RWPE2 (cell line): ENCODE measurements around the gene CEP250.

Experiments used
- ATAC-seq: fragments of 200-7000 bp; cut with Tn5 transposase; 3 replicates; pipeline ENCODE4 v1.9.1; 2021; ENCODE audit warnings: low read depth
- DNase-seq: peaks from one replicate; pipeline ENCODE4 v3.0.0-alpha.2; 2020; ENCODE audit warnings: low spot score
- H3K27ac ChIP-seq: fragments of 450-650 bp; 2 replicates; pipeline ENCODE4 v1.5.1; 2017; ENCODE audit warnings: mild to moderate bottlenecking; ENCODE audit not compliant: poor library complexity, severe bottlenecking
- H3K27me3 ChIP-seq: fragments of 250-450 bp; sonication (Bioruptor Pico); 2 replicates; pipeline ENCODE4 v1.5.1; 2021; ENCODE audit warnings: mild to moderate bottlenecking, moderate library complexity; ENCODE audit not compliant: insufficient read depth, poor library complexity, severe bottlenecking
- H3K36me3 ChIP-seq: fragments of 250-450 bp; sonication (Bioruptor Pico); 2 replicates; pipeline ENCODE4 v1.5.1; 2020; ENCODE audit warnings: low read depth, mild to moderate bottlenecking, moderate library complexity
- H3K4me1 ChIP-seq: fragments of 250-450 bp; sonication (Bioruptor Pico); 2 replicates; pipeline ENCODE4 v1.5.1; 2021; ENCODE audit warnings: mild to moderate bottlenecking, moderate library complexity; ENCODE audit not compliant: insufficient read depth, poor library complexity, severe bottlenecking
- H3K4me3 ChIP-seq: fragments of 250-450 bp; sonication (Bioruptor Pico); 2 replicates; pipeline ENCODE4 v1.5.1; 2021; ENCODE audit warnings: mild to moderate bottlenecking, moderate library complexity; ENCODE audit not compliant: severe bottlenecking
- H3K9me3 ChIP-seq: fragments of 250-450 bp; sonication (Bioruptor Pico); 2 replicates; pipeline ENCODE4 v1.5.1; 2021; ENCODE audit warnings: mild to moderate bottlenecking, moderate library complexity; ENCODE audit not compliant: severe bottlenecking
- TF ChIP-seq, protein P1 (sequence below): fragments of 450-650 bp; IDR thresholded peaks from one replicate; pipeline ENCODE4 v1.5.1; 2017; ENCODE audit warnings: mild to moderate bottlenecking, moderate library complexity; ENCODE audit not compliant: poor library complexity, severe bottlenecking

CEP250 gene

DNA sequence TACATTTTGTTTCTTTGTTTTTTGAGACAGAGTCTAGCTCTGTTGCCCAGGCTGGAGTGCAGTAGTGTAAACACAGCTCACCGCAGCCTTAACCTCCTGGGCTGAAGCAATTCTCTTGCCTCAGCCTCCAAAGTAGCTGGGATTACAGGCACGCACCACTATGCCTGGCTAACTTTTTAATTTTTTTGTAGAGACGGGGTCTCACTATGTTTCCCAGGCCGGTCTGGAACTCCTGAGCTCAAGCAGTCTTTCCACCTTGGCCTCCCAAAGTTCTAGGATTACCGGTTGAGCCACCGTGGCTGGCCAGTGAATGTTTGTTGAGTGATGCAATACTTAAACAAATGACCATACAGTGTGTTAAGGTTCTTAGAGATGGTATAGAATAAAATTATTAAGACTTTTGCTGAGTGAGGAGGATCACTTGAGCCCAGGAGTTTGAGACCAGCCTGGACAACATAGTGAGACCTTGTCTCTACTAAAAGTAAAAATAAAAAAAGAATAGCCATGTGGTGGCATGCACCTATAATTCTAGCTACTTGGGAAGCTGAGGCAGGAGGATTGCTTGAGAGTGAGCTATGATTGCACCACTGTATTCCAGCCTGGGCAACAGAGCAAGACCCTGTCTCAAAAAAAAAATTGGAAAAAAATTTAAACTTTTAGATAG is 13.4 kb downstream of the CEP250 start:
- Histone ChIP-seq H3K4me3 (no peak overlapping the region), H3K9me3 (no peaks in the 10 kb centered on the region), H3K4me1 (peaks cover 4% of the 10 kb centered on the region), H3K36me3 (peaks cover 97% of the 10 kb centered on the region), H3K27ac (no peak overlapping the region), H3K27me3 (no peaks in the 10 kb centered on the region)
- DNase-seq (peak; percentile 37), ATAC-seq (no peak)
- TF ChIP-seq, protein P1, sequence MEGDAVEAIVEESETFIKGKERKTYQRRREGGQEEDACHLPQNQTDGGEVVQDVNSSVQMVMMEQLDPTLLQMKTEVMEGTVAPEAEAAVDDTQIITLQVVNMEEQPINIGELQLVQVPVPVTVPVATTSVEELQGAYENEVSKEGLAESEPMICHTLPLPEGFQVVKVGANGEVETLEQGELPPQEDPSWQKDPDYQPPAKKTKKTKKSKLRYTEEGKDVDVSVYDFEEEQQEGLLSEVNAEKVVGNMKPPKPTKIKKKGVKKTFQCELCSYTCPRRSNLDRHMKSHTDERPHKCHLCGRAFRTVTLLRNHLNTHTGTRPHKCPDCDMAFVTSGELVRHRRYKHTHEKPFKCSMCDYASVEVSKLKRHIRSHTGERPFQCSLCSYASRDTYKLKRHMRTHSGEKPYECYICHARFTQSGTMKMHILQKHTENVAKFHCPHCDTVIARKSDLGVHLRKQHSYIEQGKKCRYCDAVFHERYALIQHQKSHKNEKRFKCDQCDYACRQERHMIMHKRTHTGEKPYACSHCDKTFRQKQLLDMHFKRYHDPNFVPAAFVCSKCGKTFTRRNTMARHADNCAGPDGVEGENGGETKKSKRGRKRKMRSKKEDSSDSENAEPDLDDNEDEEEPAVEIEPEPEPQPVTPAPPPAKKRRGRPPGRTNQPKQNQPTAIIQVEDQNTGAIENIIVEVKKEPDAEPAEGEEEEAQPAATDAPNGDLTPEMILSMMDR, result no peak

DNA sequence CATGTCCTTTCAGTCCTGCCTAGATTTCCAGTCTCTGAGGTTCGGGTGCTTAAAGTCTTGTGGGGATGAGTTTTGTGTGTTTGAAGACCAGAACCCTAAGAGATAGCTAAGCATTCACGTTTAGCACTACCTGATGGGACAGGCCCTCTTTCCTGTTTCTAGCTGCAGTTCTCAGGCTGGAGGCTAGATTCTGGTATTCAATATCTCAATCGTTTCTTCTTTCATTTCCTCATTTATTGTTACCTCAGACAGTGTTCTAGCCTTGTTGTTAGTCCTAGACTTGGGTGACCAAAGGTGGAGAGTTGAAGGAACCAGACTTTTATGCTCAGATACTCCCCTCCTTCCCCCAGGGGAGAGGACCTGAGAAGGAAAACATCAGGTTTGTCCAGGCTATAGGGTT is 16.8 kb downstream of the CEP250 start:
- H3K4me1 ChIP-seq, result peaks cover 3% of the 10 kb centered on the region
- TF ChIP-seq, protein P1, result no peak
- H3K27ac ChIP-seq, result no peak overlapping the region
- no peaks in the 10 kb centered on the region for H3K27me3 ChIP-seq
- ATAC-seq, result no peak
- DNase-seq, result no peak
- no peaks in the 10 kb centered on the region for H3K9me3 ChIP-seq
- no peak overlapping the region for H3K4me3 ChIP-seq
- peaks cover 99% of the 10 kb centered on the region for H3K36me3 ChIP-seq

DNA sequence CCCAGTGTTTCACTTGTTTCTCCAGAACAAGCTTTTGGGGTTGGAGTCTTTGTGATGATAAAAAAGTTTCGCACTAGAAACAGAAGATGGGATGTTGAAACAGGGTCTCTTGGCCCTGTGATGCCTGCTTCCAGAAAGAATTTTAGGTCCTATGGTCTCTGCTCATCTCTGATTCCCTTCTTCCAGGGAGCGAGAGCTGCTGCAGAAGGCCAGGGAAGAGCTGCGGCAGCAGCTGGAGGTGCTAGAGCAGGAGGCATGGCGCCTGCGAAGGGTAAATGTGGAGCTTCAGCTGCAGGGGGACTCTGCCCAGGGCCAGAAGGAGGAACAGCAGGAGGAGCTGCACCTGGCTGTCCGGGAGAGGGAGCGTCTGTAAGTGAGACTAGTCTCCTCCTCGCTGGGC is 18.3 kb downstream of the CEP250 start:
- H3K9me3 ChIP-seq, result no peaks in the 10 kb centered on the region
- H3K4me1 ChIP-seq, result no peaks in the 10 kb centered on the region
- H3K4me3 ChIP-seq, result no peak overlapping the region
- ATAC-seq (no peak), DNase-seq (peak; percentile 72)
- peaks cover 100% of the 10 kb centered on the region for H3K36me3 ChIP-seq
- H3K27me3 ChIP-seq, result no peaks in the 10 kb centered on the region
- H3K27ac ChIP-seq, result no peak overlapping the region
- TF ChIP-seq, protein P1, result no peak

DNA sequence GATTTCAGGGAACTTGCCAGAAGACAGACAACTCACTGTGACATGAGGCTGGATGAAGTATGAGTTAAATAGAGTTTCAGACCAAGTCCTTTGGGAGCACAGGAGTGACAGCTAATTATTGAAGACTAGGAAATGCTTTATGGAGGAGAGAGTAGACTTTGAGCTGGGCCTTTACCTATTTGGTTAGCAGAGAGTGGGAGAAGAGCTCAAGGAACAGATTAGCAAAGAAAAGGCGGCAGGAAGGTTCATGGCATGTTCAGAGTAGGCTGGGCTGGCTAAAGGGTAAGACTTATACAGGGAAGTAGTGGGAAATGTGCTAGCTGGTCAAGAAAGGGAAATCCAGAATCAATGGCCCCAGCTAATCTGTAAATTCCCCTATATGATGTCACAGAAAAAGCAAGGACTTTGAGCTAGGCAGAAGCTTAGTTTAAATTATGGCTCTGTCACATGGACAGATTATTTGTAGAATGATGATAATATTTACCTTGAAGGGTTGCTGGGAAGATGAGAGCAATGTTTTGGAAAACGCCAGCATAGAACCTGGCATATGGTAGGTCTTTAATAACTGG is 19.0 kb downstream of the CEP250 start:
- peaks cover 100% of the 10 kb centered on the region for H3K36me3 ChIP-seq

DNA sequence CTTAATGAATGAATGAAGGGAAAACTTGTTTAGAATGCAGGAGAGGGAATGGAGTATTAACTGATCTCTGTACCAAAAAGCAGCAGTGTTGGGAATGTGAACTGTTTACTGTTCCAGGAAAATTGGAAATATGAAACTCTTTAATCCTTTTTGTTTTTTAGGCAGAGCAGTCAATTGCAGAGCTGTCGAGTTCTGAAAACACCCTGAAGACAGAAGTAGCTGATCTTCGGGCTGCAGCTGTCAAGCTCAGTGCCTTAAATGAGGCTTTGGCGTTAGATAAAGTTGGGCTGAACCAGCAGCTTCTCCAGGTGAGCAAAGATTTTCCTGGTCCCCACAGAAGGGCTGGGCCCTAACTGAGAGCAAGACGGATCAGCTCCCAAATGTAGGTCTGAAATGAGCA is 20.9 kb downstream of the CEP250 start:
- H3K27ac ChIP-seq, result no peak overlapping the region

More for the DNA sequence above, 19.0 kb downstream of the CEP250 start:
- no peak overlapping the region for H3K27ac ChIP-seq
- H3K4me1 ChIP-seq, result no peaks in the 10 kb centered on the region
- no peak for ATAC-seq
- H3K4me3 ChIP-seq, result no peak overlapping the region
- H3K9me3 ChIP-seq, result no peaks in the 10 kb centered on the region
- TF ChIP-seq, protein P1, result no peak
- no peaks in the 10 kb centered on the region for H3K27me3 ChIP-seq
- DNase-seq, result no peak

More for the DNA sequence above, 20.9 kb downstream of the CEP250 start:
- Histone ChIP-seq H3K36me3 (peaks cover 100% of the 10 kb centered on the region), H3K27me3 (no peaks in the 10 kb centered on the region), H3K4me3 (no peak overlapping the region), H3K4me1 (no peaks in the 10 kb centered on the region), H3K9me3 (no peaks in the 10 kb centered on the region)
- DNase-seq, result no peak
- TF ChIP-seq, protein P1, result no peak
- no peak for ATAC-seq
